Measurements from ENCODE around the gene NCKAP5.

- TF ChIP-seq CTCF (IDR thresholded peaks at IDR 0.05; ENCODE audit: low read length) (no peak), EZH2 (IDR thresholded peaks at IDR 0.05; ENCODE audit: borderline replicate concordance, low read length) (no peak)
Observed at GRCh38 chr2:132788310-132788838, 779.9 kb downstream of the NCKAP5 start.
